Testis (tissue), 3 donors: ENCODE measurements around the gene SNED1. TPM values are rescaled to one million over a fixed set of nuclear protein-coding genes. Genes with fewer than 3 reads are reported as not detected.

Experiments used
- DNase-seq: peaks from one replicate; pipeline ENCODE4 v3.0.0-alpha.2; 2019
- H3K27ac ChIP-seq, 2 donors: fragments of 200-600 bp; sonication (generic); one replicate each; pipeline ENCODE4 v1.5.1; 2019
- H3K27me3 ChIP-seq: fragments of 200-600 bp; sonication (generic); one replicate; pipeline ENCODE4 v1.5.1; 2019
- H3K36me3 ChIP-seq: fragments of 200-600 bp; sonication (generic); one replicate; pipeline ENCODE4 v1.5.1; 2017; ENCODE audit warnings: low read depth; ENCODE audit errors: missing control alignments
- H3K4me1 ChIP-seq: fragments of 200-600 bp; sonication (generic); one replicate; pipeline ENCODE4 v1.5.1; 2019
- H3K4me3 ChIP-seq, 2 donors: fragments of 200-600 bp; sonication (generic); one replicate each; pipeline ENCODE4 v1.5.1; 2017 to 2019
- H3K9me3 ChIP-seq: fragments of 200-600 bp; sonication (generic); one replicate; pipeline ENCODE4 v1.5.1; 2017
- CTCF ChIP-seq, 3 experiments: fragments of 450-650 bp in 2 of 3; fragments of 200-600 bp in 1 of 3; sonication (generic) in 1 of 3; IDR thresholded peaks; one replicate each; pipeline ENCODE4 v1.5.1; 2016 to 2019; ENCODE audit warnings: antibody characterized with exemption in 3 of 3, mild to moderate bottlenecking in 2 of 3, moderate library complexity in 1 of 3
- POLR2A ChIP-seq: fragments of 450-650 bp; IDR thresholded peaks from one replicate; pipeline ENCODE4 v1.6.1; 2017; ENCODE audit warnings: antibody characterized with exemption, mild to moderate bottlenecking, moderate library complexity
- WGBS, 2 donors: methylation state at CpG; one replicate each; pipeline ENCODE4 v1.1.5; 2018; 5-methylcytosine and 5-hydroxymethylcytosine counted together
- intact Hi-C: fragments of 100-400 bp; cut with DNase I; formaldehyde crosslinking; loops from one replicate; pipeline ENCODE4 v1.15.1; 2023; ENCODE audit warnings: low total_unique reads
- polyA plus RNA-seq: library from polyadenylated mRNA; stranded (reverse); fragments of 350-450 nt; fragmentation: Illumina TruSeq; extraction: RNeasy Lipid Tissue Mini Kit (QIAGEN cat#74804); gene quantifications from one replicate; pipeline ENCODE4 v1.2.3, GENCODE V29; 2014; ENCODE audit warnings: low read depth, low replicate concordance; ENCODE audit not compliant: insufficient read depth
- total RNA-seq, 2 donors: library from RNA; depleted of rRNA; stranded (reverse); fragments of >200 nt; gene quantifications; one replicate each; pipeline ENCODE4 v1.2.3, GENCODE V29; 2016

The SNED1 gene
- total and polyA plus RNA-seq, 3 donors from 2014 or later = 15.8 to 107 (median 82.7) TPM

DNA sequence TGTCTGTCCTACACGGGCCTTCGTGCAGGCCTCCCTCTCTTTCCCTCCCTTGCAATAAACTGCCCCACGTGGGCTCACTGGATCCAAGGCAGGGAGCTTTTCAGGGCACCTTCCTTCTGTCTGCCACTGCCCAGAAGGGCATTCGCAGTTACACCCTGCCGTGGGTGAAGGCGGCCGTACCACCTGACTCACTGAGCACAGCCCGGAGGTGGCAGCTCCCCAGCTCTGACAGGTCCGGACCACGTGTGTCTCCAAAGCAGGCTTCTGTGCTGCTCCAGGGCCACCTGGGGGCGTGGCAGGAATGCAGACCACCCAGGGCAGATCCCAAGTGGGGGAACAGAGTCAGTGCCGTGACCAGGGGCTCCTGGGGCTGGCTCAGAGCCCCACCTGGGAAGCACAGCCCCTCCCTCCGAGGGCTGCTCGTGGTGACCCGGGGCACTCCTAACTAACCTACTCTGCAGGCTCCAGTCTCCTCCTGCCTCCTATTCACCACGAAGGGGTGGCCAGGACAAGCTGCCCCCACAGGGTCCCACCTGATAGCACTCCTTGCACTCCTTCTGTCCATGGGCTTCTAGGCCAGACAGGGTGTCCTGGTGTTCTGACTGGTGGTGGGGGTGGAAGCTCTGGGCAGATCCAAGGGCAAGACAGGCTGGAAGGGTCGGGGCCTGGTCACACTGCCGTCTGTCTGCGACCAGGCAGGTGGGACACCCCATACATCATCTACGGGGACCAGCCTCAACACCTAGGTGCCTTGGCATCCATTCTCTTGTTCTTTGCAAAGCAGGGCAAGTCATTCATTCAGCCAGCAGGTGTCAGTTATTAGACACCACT is 9.7 kb downstream of the SNED1 start:
- 69 to 77% methylated on average over 5 to 19 of the region's 20 CpGs for WGBS, 2 donors
- H3K4me1 ChIP-seq = peaks cover 31% of the 10 kb centered on the region
- DNase-seq = no peak
- H3K36me3 ChIP-seq = no peaks in the 10 kb centered on the region
- H3K9me3 ChIP-seq = no peaks in the 10 kb centered on the region
- no peak overlapping the region for H3K4me3 ChIP-seq
- TF ChIP-seq CTCF (IDR thresholded peaks at IDR 0.05) (no peak), POLR2A (no peak)
- no peak overlapping the region for H3K27ac ChIP-seq
- no peaks in the 10 kb centered on the region for H3K27me3 ChIP-seq
- intact Hi-C loops = no loop called here

GRCh38 chr2:241008711-241009121 is 10.3 kb downstream of the SNED1 start:
- intact Hi-C loops = no loop called here
- H3K4me3 ChIP-seq = no peak overlapping the region
- no peaks in the 10 kb centered on the region for H3K9me3 ChIP-seq
- DNase-seq = no peak
- no peak overlapping the region for H3K27ac ChIP-seq
- TF ChIP-seq CTCF (IDR thresholded peaks at IDR 0.05) (no peak), POLR2A (no peak)
- WGBS, 2 donors = 80 to 84% methylated on average over 2 to 7 of the region's 7 CpGs
- H3K36me3 ChIP-seq = no peaks in the 10 kb centered on the region
- no peaks in the 10 kb centered on the region for H3K27me3 ChIP-seq
- peaks cover 31% of the 10 kb centered on the region for H3K4me1 ChIP-seq

DNA sequence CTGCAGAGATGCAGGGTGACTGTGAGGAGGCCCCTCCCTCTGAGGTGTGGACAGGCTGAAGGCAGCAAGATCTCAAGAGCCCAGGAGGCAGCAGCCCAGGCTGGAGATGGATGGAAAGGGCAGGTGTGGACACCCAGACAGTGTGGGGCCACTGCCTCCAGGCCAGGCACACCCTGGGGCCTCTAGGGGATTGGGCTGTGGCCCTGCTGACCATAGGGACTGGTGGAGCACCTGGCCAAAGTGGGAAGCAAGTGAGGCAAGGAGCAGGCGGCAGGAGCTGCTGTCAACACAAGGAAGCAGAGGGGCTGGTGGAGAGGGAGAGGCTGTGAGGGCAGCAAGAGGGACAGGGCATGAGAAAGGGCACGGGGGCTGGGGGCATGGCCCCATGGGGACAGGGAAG is 10.8 kb downstream of the SNED1 start:
- TF ChIP-seq POLR2A = no peak
- no peak for TF ChIP-seq CTCF (IDR thresholded peaks at IDR 0.05)
- H3K4me1 ChIP-seq = peaks cover 31% of the 10 kb centered on the region
- H3K4me3 ChIP-seq = no peak overlapping the region
- H3K27ac ChIP-seq = peak overlapping the region; percentile 44 to 74
- no peak for DNase-seq
- H3K9me3 ChIP-seq = no peaks in the 10 kb centered on the region
- intact Hi-C loops = no loop called here
- 86 to 91% methylated on average over 2 of the region's 2 CpGs for WGBS, 2 donors
- no peaks in the 10 kb centered on the region for H3K27me3 ChIP-seq
- H3K36me3 ChIP-seq = no peaks in the 10 kb centered on the region

DNA sequence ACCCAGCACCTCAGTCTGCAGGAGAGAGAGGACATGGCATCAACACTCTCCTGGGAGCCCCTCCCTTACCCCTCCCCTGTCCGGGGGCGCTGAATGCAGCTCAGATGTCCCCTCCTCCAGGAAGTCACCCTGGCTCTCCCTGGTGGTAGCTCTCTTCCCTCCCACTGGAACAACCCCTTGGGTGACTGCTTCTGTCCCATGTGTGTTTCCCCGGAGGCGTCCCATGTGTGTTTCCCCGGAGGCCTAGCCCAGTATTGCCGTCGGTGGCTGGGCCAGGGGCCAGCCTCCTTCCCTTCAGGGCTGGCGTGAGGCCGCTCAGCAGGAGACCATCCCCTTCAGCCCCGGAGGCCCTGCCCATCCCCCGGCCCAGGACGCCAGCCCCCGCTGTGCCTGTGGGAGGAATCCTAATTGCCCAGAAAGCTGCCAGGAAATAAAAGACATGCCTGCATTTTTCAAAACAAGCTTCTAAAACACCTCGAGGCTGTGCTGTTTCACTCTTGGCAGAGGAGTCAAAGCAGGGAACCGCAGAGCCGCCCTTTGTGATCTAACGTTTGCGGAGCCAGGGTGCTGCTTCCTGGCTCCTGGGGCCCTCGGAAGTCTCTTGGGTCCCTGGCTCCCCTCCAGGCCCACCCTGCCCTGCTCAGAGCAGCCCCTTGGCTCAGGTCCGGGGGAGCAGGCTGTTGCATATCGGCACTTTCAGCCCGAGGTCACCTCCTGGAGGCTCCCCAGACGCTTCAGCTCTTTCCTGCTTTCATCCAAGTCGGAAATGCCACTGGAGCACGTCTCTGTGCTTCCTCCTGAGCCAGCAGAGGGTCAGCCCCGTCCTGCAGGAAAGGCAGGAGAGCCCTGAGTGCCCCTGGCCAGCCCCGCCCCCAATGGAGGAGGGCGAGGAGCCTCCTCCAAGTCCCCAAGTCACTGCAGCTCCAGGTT is 11.4 kb downstream of the SNED1 start:
- H3K9me3 ChIP-seq = no peaks in the 10 kb centered on the region
- 24 to 36% methylated on average over 11 to 26 of the region's 28 CpGs for WGBS, 2 donors
- H3K27ac ChIP-seq = peak overlapping the region; percentile 44 to 74
- TF ChIP-seq POLR2A (no peak), CTCF (IDR thresholded peaks at IDR 0.05) (peak in 1 of 3 experiments; percentile 7)
- H3K36me3 ChIP-seq = no peaks in the 10 kb centered on the region
- no peak overlapping the region for H3K4me3 ChIP-seq
- peaks cover 31% of the 10 kb centered on the region for H3K4me1 ChIP-seq
- peak; percentile 69 for DNase-seq
- intact Hi-C loops = no loop called here
- H3K27me3 ChIP-seq = no peaks in the 10 kb centered on the region
